ENCODE measurements around the gene TFDP2. TPM values are rescaled to one million over a fixed set of nuclear protein-coding genes. Genes with fewer than 3 reads are reported as not detected.
"Not testable (repeated sequence)": the region's sequence is repeated elsewhere in the genome, so short reads cannot be mapped to it uniquely, and the experiment has no call there.

TFDP2 gene
- total RNA-seq, 2 donors from 2014 or later: 36.6 to 51.6 TPM

GRCh38 chr3:142031575-142031974, 117.8 kb downstream of the TFDP2 start:
- DNase-seq (no peak), ATAC-seq (no peak)
- intact Hi-C loops (cut with DNase I): no loop called here

GRCh38 chr3:142029791-142030190, 119.6 kb downstream of the TFDP2 start:
- DNase-seq (no peak), ATAC-seq (no peak)
- intact Hi-C loops (cut with DNase I): no loop called here

- DNase-seq: no peak
- peak in 1 of 2 donors; percentile 48 for ATAC-seq
- intact Hi-C loops (cut with DNase I): no loop called here
Measured at GRCh38 chr3:142029052-142029642, 120.2 kb downstream of the TFDP2 start.

GRCh38 chr3:142028243-142028777, 121.0 kb downstream of the TFDP2 start:
- no peak for DNase-seq
- intact Hi-C loops (cut with DNase I): no loop called here
- peak; percentile 81 to 92 for ATAC-seq

GRCh38 chr3:142027735-142028134, 121.6 kb downstream of the TFDP2 start:
- intact Hi-C loops (cut with DNase I): no loop called here
- peak; percentile 55 to 76 for ATAC-seq
- DNase-seq: no peak

GRCh38 chr3:142027300-142027699, 122.0 kb downstream of the TFDP2 start:
- no peak for DNase-seq
- intact Hi-C loops (cut with DNase I): no loop called here
- ATAC-seq: peak in 1 of 2 donors; percentile 37

- intact Hi-C loops (cut with DNase I): no loop called here
Measured at GRCh38 chr3:142026333-142026732, 123.0 kb downstream of the TFDP2 start.

GRCh38 chr3:142022381-142022780, 127.0 kb downstream of the TFDP2 start:
- ATAC-seq (peak in 1 of 2 donors; percentile 53), DNase-seq (no peak)
- intact Hi-C loops (cut with DNase I): no loop called here

More at GRCh38 chr3:142026333-142026732, 123.0 kb downstream of the TFDP2 start:
- ATAC-seq (no peak), DNase-seq (no peak)

GRCh38 chr3:142021127-142021526, 128.2 kb downstream of the TFDP2 start:
- intact Hi-C loops (cut with DNase I): no loop called here
- ATAC-seq (peak in 1 of 2 donors; percentile 37), DNase-seq (no peak)

GRCh38 chr3:142019794-142020320, 129.5 kb downstream of the TFDP2 start:
- ATAC-seq (no peak), DNase-seq (no peak)
- intact Hi-C loops (cut with DNase I): no loop called here

- ATAC-seq: no peak
- DNase-seq: no peak
- intact Hi-C loops (cut with DNase I): no loop called here
Measured at GRCh38 chr3:142013993-142014392, 135.4 kb downstream of the TFDP2 start.

- DNase-seq: no peak
- intact Hi-C loops (cut with DNase I): no loop called here
Measured at GRCh38 chr3:142013326-142013980, 135.9 kb downstream of the TFDP2 start.

GRCh38 chr3:142009029-142009428, 140.3 kb downstream of the TFDP2 start:
- intact Hi-C loops (cut with DNase I): no loop called here
- ATAC-seq: no peak
- DNase-seq: no peak

More at GRCh38 chr3:142013326-142013980, 135.9 kb downstream of the TFDP2 start:
- no peak for ATAC-seq

GRCh38 chr3:142007710-142008399, 141.5 kb downstream of the TFDP2 start:
- no peak for ATAC-seq
- intact Hi-C loops (cut with DNase I): no loop called here
- no peak for DNase-seq

- intact Hi-C loops (cut with DNase I); DNase-seq: not testable (repeated sequence)
Measured at GRCh38 chr3:142004957-142005356, 144.4 kb downstream of the TFDP2 start.

GRCh38 chr3:142004025-142004424, 145.3 kb downstream of the TFDP2 start:
- intact Hi-C loops (cut with DNase I): no loop called here
- ATAC-seq: no peak
- no peak for DNase-seq

More at GRCh38 chr3:142004957-142005356, 144.4 kb downstream of the TFDP2 start:
- ATAC-seq: not testable (repeated sequence)

GRCh38 chr3:142003291-142003690, 146.1 kb downstream of the TFDP2 start:
- intact Hi-C loops (cut with DNase I): no loop called here

GRCh38 chr3:142000325-142000870, 148.9 kb downstream of the TFDP2 start:
- DNase-seq (no peak), ATAC-seq (no peak)
- intact Hi-C loops (cut with DNase I): no loop called here

More at GRCh38 chr3:142003291-142003690, 146.1 kb downstream of the TFDP2 start:
- no peak for DNase-seq
- no peak for ATAC-seq

- ATAC-seq (no peak), DNase-seq (no peak)
- intact Hi-C loops (cut with DNase I): no loop called here
Measured at GRCh38 chr3:141998669-141999290, 150.6 kb downstream of the TFDP2 start.

All from left cardiac atrium (tissue), 4 donors.